Ishikawa (cell line): ENCODE measurements around the gene ZNF451.

Experiments used
- CEBPB ChIP-seq: IDR thresholded peaks from 2 replicates; pipeline ENCODE4 v1.6.1; 2012
- CREB1 ChIP-seq: IDR thresholded peaks from 2 replicates; pipeline ENCODE4 v1.6.1; 2012; ENCODE audit warnings: low read depth
- EGR1 ChIP-seq: IDR thresholded peaks from 2 replicates; pipeline ENCODE4 v1.6.1; 2012
- EP300 ChIP-seq: IDR thresholded peaks from 2 replicates; pipeline ENCODE4 v1.6.1; 2012; ENCODE audit warnings: borderline replicate concordance
- FOXM1 ChIP-seq: IDR thresholded peaks from 2 replicates; pipeline ENCODE4 v1.6.1; 2012; ENCODE audit warnings: low read depth, borderline replicate concordance
- MAX ChIP-seq: IDR thresholded peaks from 2 replicates; pipeline ENCODE4 v1.6.1; 2012
- NFIC ChIP-seq: IDR thresholded peaks from 2 replicates; pipeline ENCODE4 v1.6.1; 2012
- RAD21 ChIP-seq: IDR thresholded peaks from 2 replicates; pipeline ENCODE4 v1.6.1; 2012; ENCODE audit warnings: low read depth
- TAF1 ChIP-seq: IDR thresholded peaks from 2 replicates; pipeline ENCODE4 v1.6.1; 2012; ENCODE audit warnings: low read depth, mild to moderate bottlenecking
- TCF12 ChIP-seq: IDR thresholded peaks from 2 replicates; pipeline ENCODE4 v1.6.1; 2012; ENCODE audit warnings: low read depth
- TEAD4 ChIP-seq: IDR thresholded peaks from 2 replicates; pipeline ENCODE4 v1.6.1; 2012
- YY1 ChIP-seq: IDR thresholded peaks from 2 replicates; pipeline ENCODE4 v1.6.1; 2012; ENCODE audit warnings: low read depth
- ZBTB7A ChIP-seq: IDR thresholded peaks from 2 replicates; pipeline ENCODE4 v1.6.1; 2012; ENCODE audit warnings: low read depth
- TF ChIP-seq, protein P1 (sequence below): IDR thresholded peaks from 2 replicates; pipeline ENCODE4 v1.6.1; 2012
- TF ChIP-seq, protein P2 (sequence below): IDR thresholded peaks from 2 replicates; pipeline ENCODE4 v1.6.1; 2012; ENCODE audit warnings: low read depth, mild to moderate bottlenecking

Gene ZNF451

DNA sequence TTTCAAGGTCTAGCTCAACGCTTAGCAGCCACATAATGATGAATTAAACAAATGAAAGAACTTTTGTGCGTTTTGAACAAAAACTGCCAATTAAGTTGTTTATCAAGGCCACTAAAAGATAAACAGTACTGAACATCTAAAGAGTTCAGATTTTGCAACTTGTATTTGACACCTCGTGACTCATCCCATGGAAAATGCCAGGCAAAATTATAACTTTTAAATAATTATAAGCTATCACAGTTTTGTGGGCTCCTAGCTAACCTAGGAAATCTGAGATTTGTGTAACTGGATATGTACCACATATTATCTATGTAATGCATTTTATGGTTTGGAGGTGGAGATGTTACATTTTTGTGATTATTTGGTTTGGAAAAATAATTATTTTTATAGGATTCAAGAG is 72.5 kb downstream of the ZNF451 start:
- TF ChIP-seq CREB1 (no peak), NFIC (no peak), EP300 (no peak), RAD21 (no peak), MAX (no peak), TEAD4 (no peak), YY1 (no peak), CEBPB (no peak)
- TF ChIP-seq, protein P1, sequence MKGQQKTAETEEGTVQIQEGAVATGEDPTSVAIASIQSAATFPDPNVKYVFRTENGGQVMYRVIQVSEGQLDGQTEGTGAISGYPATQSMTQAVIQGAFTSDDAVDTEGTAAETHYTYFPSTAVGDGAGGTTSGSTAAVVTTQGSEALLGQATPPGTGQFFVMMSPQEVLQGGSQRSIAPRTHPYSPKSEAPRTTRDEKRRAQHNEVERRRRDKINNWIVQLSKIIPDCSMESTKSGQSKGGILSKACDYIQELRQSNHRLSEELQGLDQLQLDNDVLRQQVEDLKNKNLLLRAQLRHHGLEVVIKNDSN = no peak

- TF ChIP-seq RAD21 (no peak), ZBTB7A (no peak), CREB1 (no peak), NFIC (no peak), TAF1 (no peak), TEAD4 (no peak), EP300 (no peak), CEBPB (no peak), TCF12 (no peak), EGR1 (no peak), YY1 (no peak), FOXM1 (no peak), MAX (no peak)
- TF ChIP-seq, protein P1 = no peak
- TF ChIP-seq, protein P2, sequence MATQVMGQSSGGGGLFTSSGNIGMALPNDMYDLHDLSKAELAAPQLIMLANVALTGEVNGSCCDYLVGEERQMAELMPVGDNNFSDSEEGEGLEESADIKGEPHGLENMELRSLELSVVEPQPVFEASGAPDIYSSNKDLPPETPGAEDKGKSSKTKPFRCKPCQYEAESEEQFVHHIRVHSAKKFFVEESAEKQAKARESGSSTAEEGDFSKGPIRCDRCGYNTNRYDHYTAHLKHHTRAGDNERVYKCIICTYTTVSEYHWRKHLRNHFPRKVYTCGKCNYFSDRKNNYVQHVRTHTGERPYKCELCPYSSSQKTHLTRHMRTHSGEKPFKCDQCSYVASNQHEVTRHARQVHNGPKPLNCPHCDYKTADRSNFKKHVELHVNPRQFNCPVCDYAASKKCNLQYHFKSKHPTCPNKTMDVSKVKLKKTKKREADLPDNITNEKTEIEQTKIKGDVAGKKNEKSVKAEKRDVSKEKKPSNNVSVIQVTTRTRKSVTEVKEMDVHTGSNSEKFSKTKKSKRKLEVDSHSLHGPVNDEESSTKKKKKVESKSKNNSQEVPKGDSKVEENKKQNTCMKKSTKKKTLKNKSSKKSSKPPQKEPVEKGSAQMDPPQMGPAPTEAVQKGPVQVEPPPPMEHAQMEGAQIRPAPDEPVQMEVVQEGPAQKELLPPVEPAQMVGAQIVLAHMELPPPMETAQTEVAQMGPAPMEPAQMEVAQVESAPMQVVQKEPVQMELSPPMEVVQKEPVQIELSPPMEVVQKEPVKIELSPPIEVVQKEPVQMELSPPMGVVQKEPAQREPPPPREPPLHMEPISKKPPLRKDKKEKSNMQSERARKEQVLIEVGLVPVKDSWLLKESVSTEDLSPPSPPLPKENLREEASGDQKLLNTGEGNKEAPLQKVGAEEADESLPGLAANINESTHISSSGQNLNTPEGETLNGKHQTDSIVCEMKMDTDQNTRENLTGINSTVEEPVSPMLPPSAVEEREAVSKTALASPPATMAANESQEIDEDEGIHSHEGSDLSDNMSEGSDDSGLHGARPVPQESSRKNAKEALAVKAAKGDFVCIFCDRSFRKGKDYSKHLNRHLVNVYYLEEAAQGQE = no peak
Measured at GRCh38 chr6:57163956-57164355, 74.0 kb downstream of the ZNF451 start.

DNA sequence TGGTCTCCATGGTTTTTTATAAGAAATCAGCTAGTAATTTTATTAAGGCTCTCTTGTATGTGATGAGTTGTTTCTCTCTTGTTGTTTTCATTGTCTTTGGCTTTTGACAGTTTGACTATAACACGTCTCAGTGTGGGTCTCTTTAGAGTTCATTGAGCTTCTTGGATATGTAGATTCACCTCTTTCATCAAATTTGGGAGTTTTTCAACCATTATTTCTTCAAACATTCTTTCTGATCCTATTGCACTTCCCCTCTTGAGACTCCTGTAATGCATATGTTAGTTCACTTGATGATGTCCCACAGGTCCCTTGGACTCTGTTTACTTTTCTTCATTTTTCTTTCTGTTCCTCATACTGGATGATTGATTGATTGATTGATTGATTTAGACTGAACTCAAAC is 75.1 kb downstream of the ZNF451 start:
- TF ChIP-seq, protein P2 = no peak
- TF ChIP-seq EGR1 (no peak), ZBTB7A (no peak), CEBPB (no peak), RAD21 (no peak), EP300 (no peak), YY1 (no peak), NFIC (no peak), FOXM1 (no peak), MAX (no peak), TCF12 (no peak), TEAD4 (no peak)
- TF ChIP-seq, protein P1 = no peak

DNA sequence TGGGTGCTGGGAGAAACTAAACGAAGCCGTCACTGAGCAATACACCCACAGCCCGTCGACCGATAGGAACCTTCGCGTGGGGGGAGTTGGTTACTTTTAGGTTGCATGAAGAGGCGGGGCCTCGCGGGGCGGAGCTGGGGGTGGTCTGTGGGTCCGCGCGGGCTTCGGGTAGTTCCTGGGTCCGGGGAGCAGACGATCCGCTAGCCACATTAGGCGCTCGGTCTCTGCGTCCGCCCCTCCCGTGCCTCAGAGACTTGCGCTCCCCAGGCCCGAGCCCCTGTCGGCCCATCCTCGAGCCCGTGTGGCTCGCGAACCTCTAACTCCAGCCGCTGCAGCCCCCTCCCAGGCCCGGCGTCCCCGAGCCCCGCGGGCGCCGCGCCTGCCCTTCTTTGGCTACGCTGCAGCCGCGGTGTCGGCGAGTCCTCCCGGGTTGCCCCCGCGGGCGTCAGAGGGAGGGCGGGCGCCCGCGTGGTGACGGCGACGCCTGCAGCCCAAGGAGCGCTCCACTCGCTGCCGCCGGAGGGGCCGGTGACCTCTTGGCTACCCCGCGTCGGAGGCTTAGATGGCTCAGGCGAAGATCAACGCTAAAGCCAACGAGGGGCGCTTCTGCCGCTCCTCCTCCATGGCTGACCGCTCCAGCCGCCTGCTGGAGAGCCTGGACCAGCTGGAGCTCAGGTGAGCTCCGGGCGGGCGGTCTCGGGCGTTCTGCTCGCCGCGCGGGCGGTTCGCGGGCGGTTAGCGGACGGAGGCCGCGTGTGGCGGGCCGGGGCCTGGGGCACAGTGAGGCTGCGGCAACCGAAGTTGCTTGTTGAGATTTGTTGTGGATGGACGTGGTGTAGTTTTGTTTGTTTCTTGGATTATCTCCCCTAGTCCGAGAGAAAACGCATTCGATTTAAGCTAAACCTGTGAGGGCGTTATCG is 82.4 kb downstream of the ZNF451 start, which contains the start of gene BAG2:
Gene BAG2, plus strand, starts transcription at position 191 of the 920 bp plus-strand sequence. Its CDS starts 372 bp downstream, at position 563.
- TF ChIP-seq NFIC = 0 out of 2 replicates have a peak, but pooled peaks have one; percentile 8
- TF ChIP-seq, protein P2 = 0 out of 2 replicates have a peak, but pooled peaks have one; percentile 9
- peak; percentile 74 for TF ChIP-seq TAF1
- TF ChIP-seq EGR1 = no peak
- no peak; the same call in 1 of the 2 replicates for TF ChIP-seq CEBPB
- TF ChIP-seq MAX = peak; percentile 72; the same call in 1 of the 2 replicates
- peak; percentile 56 for TF ChIP-seq ZBTB7A
- TF ChIP-seq CREB1 = no peak; the same call in 1 of the 2 replicates
- peak; percentile 41; the same call in 1 of the 2 replicates for TF ChIP-seq EP300
- TF ChIP-seq FOXM1 = no peak
- peak; percentile 54 for TF ChIP-seq YY1
- TF ChIP-seq, protein P1 = peak; percentile 22; the same call in 1 of the 2 replicates
- 0 out of 2 replicates have a peak, but pooled peaks have one; percentile 5 for TF ChIP-seq TEAD4
- peak; percentile 30; the same call in 1 of the 2 replicates for TF ChIP-seq TCF12
